ENCODE data around the gene VAV3. TPM values are rescaled to one million over a fixed set of nuclear protein-coding genes. Genes with fewer than 3 reads are reported as not detected.

The VAV3 gene
- total and polyA plus RNA-seq, 2 of the 8 experiments (the other 6 are each of a cell fraction or from before 2014, with no cell fraction given) = 2.9 to 7.9 TPM

DNA sequence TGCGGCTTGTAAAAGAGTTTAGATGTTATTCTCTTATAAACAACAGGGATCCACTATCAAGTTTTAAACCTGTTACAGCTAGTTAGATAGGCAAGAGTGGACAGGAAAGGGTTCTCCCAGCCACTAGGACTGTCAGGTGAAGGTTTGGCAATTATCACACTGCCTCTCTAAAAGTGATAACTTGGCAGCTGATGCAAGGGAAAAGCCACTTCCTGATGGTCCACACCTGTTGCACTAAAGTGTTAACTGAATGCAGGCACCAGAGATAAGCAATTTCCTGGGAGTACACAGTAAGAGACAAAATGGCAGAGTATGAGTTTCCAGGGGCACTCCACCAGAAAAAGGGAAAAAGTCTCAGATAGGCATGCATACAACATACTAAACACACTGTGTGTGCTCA lies 99.4 kb downstream of the VAV3 start:
- H3K23me2 ChIP-seq (ENCODE audit: low read depth, low read length) = no peaks in the 10 kb centered on the region; the same call in 1 of the 2 replicates
- H3K79me1 ChIP-seq (ENCODE audit: low read depth, low read length) = no peaks in the 10 kb centered on the region
- no peak overlapping the region for H3K56ac ChIP-seq (replicated peaks; ENCODE audit: insufficient read length, low read depth, low read length)
- H3K27me3 ChIP-seq (replicated peaks in 1 of 4; ENCODE audit: control insufficient read depth in 3 of 4, extremely low read depth in 1 of 4, insufficient read depth in 3 of 4, low read length in 3 of 4) = no peaks in the 10 kb centered on the region
- no peak overlapping the region for H2AFZ ChIP-seq (ENCODE audit: low read length)
- H4K5ac ChIP-seq (ENCODE audit: insufficient read length, low read depth, low read length) = no peak overlapping the region
- no peak overlapping the region for H4K91ac ChIP-seq (replicated peaks; ENCODE audit: insufficient read length, low read length)
- 91% methylated on average over 1 of the region's 1 CpG; no CpG with 5 or more reads in 1 of the 2 experiments for WGBS, 2 experiments (ENCODE audit: extremely low coverage in 1 of 2, insufficient coverage in 1 of 2, insufficient read length in 1 of 2, insufficient replicate concordance in 2 of 2, low coverage in 1 of 2, low lambda C conversion rate in 2 of 2, missing lambda C conversion rate in 1 of 2)
- no peak overlapping the region for H3K4me3 ChIP-seq (ENCODE audit: extremely low read depth in 1 of 4, insufficient read depth in 2 of 4, low read depth in 3 of 4, low read length in 4 of 4)
- no peak overlapping the region for H3K4me2 ChIP-seq (ENCODE audit: insufficient read depth in 1 of 2, low read depth in 2 of 2, low read length in 2 of 2)
- H3K4ac ChIP-seq (replicated peaks; ENCODE audit: insufficient read length, low read depth, low read length) = no peak overlapping the region
- no peak for FAIRE-seq
- H3K36me3 ChIP-seq (ENCODE audit: control insufficient read depth in 2 of 4, insufficient read depth in 4 of 4, low read length in 3 of 4) = no peaks in the 10 kb centered on the region
- peak overlapping the region; percentile 49; the same call in 1 of the 2 replicates for H2BK20ac ChIP-seq (ENCODE audit: low read length)
- peaks cover 5 to 11% (median 8%) of the 10 kb centered on the region in 4 experiments; a peak in 6 of 7 replicates for H3K4me1 ChIP-seq (replicated peaks in 1 of 4; ENCODE audit: control insufficient read depth in 3 of 4, insufficient read depth in 4 of 4, low read length in 3 of 4)
- no peak overlapping the region for H3K14ac ChIP-seq (ENCODE audit: insufficient read length)
- H4K8ac ChIP-seq (ENCODE audit: extremely low read depth, insufficient read depth, low read length) = no peak overlapping the region
- H2BK5ac ChIP-seq (ENCODE audit: low read depth, low read length) = 0 out of 2 replicates have a peak overlapping the region, but pooled peaks have one; percentile 12
- 0 out of 4 replicates have a peak, but pooled peaks cover 0 to 3% of the 10 kb centered on the region in 2 experiments for H3K9me3 ChIP-seq (ENCODE audit: insufficient read depth in 2 of 2, low read depth in 1 of 2, low read length in 1 of 2)
- H3K18ac ChIP-seq (ENCODE audit: extremely low read depth, low read length) = no peak overlapping the region
- no peak overlapping the region for H3K23ac ChIP-seq (ENCODE audit: insufficient read length)
- H4K20me1 ChIP-seq (replicated peaks in 1 of 2; ENCODE audit: control insufficient read depth in 1 of 2, insufficient read depth in 2 of 2, low read length in 2 of 2) = no peaks in the 10 kb centered on the region
- H2BK12ac ChIP-seq (ENCODE audit: low read depth, low read length) = no peak overlapping the region
- H3K9ac ChIP-seq (replicated peaks in 1 of 4; ENCODE audit: extremely low read depth in 1 of 4, low read depth in 3 of 4, low read length in 3 of 4) = no peak overlapping the region
- DNase-seq (ENCODE audit: low read depth in 1 of 2, low spot score in 2 of 2) = no peak
- H2BK120ac ChIP-seq (replicated peaks; ENCODE audit: low read depth, low read length) = no peak overlapping the region
- no peak overlapping the region for H2BK15ac ChIP-seq (ENCODE audit: low read length)
- POLR2A ChIA-PET (ENCODE audit: partially characterized antibody) = no interaction called here
- H3K79me2 ChIP-seq (ENCODE audit: control insufficient read depth in 1 of 2, insufficient read depth in 2 of 2, low read length in 2 of 2) = no peaks in the 10 kb centered on the region
- CTCF ChIA-PET (ENCODE audit: partially characterized antibody) = no interaction called here
- H2AK5ac ChIP-seq (ENCODE audit: low read depth, low read length) = no peak overlapping the region
- H3K27ac ChIP-seq (ENCODE audit: low read depth, low read length) = no peak overlapping the region
- TF ChIP-seq CHD2 (IDR thresholded peaks at IDR 0.05; ENCODE audit: low read length) (no peak), CREB1 (IDR thresholded peaks at IDR 0.05) (no peak), TAF7 (optimal IDR thresholded peaks at IDR 0.05; ENCODE audit: borderline replicate concordance, low read depth, low read length) (no peak), FOSL1 (IDR thresholded peaks at IDR 0.05; ENCODE audit: insufficient read depth, low read depth, low read length) (no peak), POU5F1 (IDR thresholded peaks at IDR 0.05; ENCODE audit: low read depth, low read length) (no peak), CBX5 (IDR thresholded peaks at IDR 0.05; ENCODE audit: low read depth, low read length) (no peak)
- TF ChIP-seq, protein P1, sequence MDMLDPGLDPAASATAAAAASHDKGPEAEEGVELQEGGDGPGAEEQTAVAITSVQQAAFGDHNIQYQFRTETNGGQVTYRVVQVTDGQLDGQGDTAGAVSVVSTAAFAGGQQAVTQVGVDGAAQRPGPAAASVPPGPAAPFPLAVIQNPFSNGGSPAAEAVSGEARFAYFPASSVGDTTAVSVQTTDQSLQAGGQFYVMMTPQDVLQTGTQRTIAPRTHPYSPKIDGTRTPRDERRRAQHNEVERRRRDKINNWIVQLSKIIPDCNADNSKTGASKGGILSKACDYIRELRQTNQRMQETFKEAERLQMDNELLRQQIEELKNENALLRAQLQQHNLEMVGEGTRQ (IDR thresholded peaks at IDR 0.05; ENCODE audit: low read length) = no peak
